GM19372 (cell line): Measurements from ENCODE around the gene ATF3.
"Not testable (repeated sequence)": the region's sequence is repeated elsewhere in the genome, so short reads cannot be mapped to it uniquely, and the experiment has no call there.

Experiments
- ATAC-seq: cut with Tn5 transposase; IDR thresholded peaks from one replicate; pipeline ENCODE4 v1.9.1; 2021; ENCODE audit warnings: mild to moderate bottlenecking, low read depth, moderate library complexity; ENCODE audit not compliant: unreplicated experiment

The ATF3 gene

GRCh38 chr1:212624976-212625501, 16.5 kb downstream of the ATF3 start:
- ATAC-seq: no peak

- ATAC-seq: no peak
Observed at GRCh38 chr1:212625781-212626450, 17.4 kb downstream of the ATF3 start.

- ATAC-seq: no peak
Observed at GRCh38 chr1:212628046-212628445, 19.5 kb downstream of the ATF3 start.

- ATAC-seq: no peak
Observed at GRCh38 chr1:212628813-212629415, 20.4 kb downstream of the ATF3 start.

- no peak for ATAC-seq
Observed at GRCh38 chr1:212629450-212630157, 21.0 kb downstream of the ATF3 start.

GRCh38 chr1:212630158-212630900, 21.8 kb downstream of the ATF3 start:
- peak; percentile 96 for ATAC-seq

GRCh38 chr1:212633161-212633560, 24.6 kb downstream of the ATF3 start:
- ATAC-seq: no peak

GRCh38 chr1:212634252-212634651, 25.7 kb downstream of the ATF3 start:
- no peak for ATAC-seq

- ATAC-seq: no peak
Observed at GRCh38 chr1:212635141-212635631, 26.6 kb downstream of the ATF3 start.

GRCh38 chr1:212637902-212638301, 29.3 kb downstream of the ATF3 start:
- no peak for ATAC-seq

- ATAC-seq: no peak
Observed at GRCh38 chr1:212638492-212639151, 30.1 kb downstream of the ATF3 start.

GRCh38 chr1:212639524-212639923, 31.0 kb downstream of the ATF3 start:
- ATAC-seq: not testable (repeated sequence)

GRCh38 chr1:212640223-212640878, 31.8 kb downstream of the ATF3 start:
- ATAC-seq: no peak

- no peak for ATAC-seq
Observed at GRCh38 chr1:212641956-212642355, 33.4 kb downstream of the ATF3 start.

GRCh38 chr1:212643877-212644276, 35.3 kb downstream of the ATF3 start:
- ATAC-seq: no peak

- ATAC-seq: no peak
Observed at GRCh38 chr1:212644866-212645545, 36.4 kb downstream of the ATF3 start.

- no peak for ATAC-seq
Observed at GRCh38 chr1:212645546-212646543, 37.3 kb downstream of the ATF3 start.

- ATAC-seq: no peak
Observed at GRCh38 chr1:212646588-212646987, 38.0 kb downstream of the ATF3 start.
